Right cardiac atrium (tissue), 5 donors: ENCODE data around the gene SLC9A9. TPM values are rescaled to one million over a fixed set of nuclear protein-coding genes. Genes with fewer than 3 reads are reported as not detected.

Source experiments
- ATAC-seq, 2 donors: fragments of 200-7000 bp; cut with Tn5 transposase; one replicate each; pipeline versions ENCODE4 v1.8.0 to v1.9.1; 2020; ENCODE audit warnings: moderate library complexity in 2 of 2, mild to moderate bottlenecking in 1 of 2
- DNase-seq, 3 donors: peaks; one replicate each; pipeline ENCODE4 v3.0.0-alpha.2; 2020
- H3K27ac ChIP-seq: one replicate; pipeline ENCODE4 v1.5.1; 2013; ENCODE audit warnings: mild to moderate bottlenecking, low read length, control low read depth, moderate library complexity
- H3K27me3 ChIP-seq: one replicate; pipeline ENCODE4 v1.6.1; 2013; ENCODE audit not compliant: control insufficient read depth, insufficient read depth
- H3K4me1 ChIP-seq: one replicate; pipeline ENCODE4 v1.6.1; 2013; ENCODE audit warnings: low read length; ENCODE audit not compliant: control insufficient read depth, insufficient read depth
- H3K4me3 ChIP-seq: one replicate; pipeline ENCODE4 v1.5.1; 2013; ENCODE audit warnings: low read length, control low read depth
- H3K9me3 ChIP-seq: one replicate; pipeline ENCODE4 v1.6.1; 2013; ENCODE audit warnings: low read length; ENCODE audit not compliant: control insufficient read depth
- WGBS: extraction: QIAGEN DNeasy Blood & Tissue Kit; methylation state at CpG from one replicate; pipeline ENCODE4 v1.1.7; 2013; 5-methylcytosine and 5-hydroxymethylcytosine counted together
- intact Hi-C, 4 donors: fragments of 100-400 bp; cut with DNase I; formaldehyde crosslinking; loops; one replicate each; pipeline versions ENCODE4 v1.11.0 to v1.14.0; 2022 to 2023
- polyA plus RNA-seq: library from polyadenylated mRNA; stranded (reverse); fragments of 200-250 nt; gene quantifications from one replicate; pipeline ENCODE4 v1.2.3, GENCODE V29; 2013
- total RNA-seq, 4 donors: library from RNA; stranded (reverse); fragmentation: NEBNext Ultra II Directional; extraction: Animal tissue kit (Norgen Biotek cat#: 25700); gene quantifications; one replicate each; pipeline ENCODE4 v1.2.1, GENCODE V29; 2021
- donor health status: healthy with polysubstance abuse.
- donor health status: DM: no; HTN: yes; CAD: no.
- donor health status: DM: no; HTN: no; CAD: no.
- donor health status: DM: no; HTN: yes; CAD: no; lungs with severe emphysema.
- donor health status: DM: yes; HTN: yes; CAD: no.

The SLC9A9 gene
- total and polyA plus RNA-seq, 5 donors: 3.6 to 14.9 (median 9.2) TPM

GRCh38 chr3:143313025-143313892 is 535.0 kb downstream of the SLC9A9 start:
- Histone ChIP-seq H3K9me3 (no peaks in the 10 kb centered on the region), H3K27ac (no peak overlapping the region), H3K4me1 (no peaks in the 10 kb centered on the region), H3K27me3 (no peaks in the 10 kb centered on the region), H3K4me3 (no peak overlapping the region)
- 90% methylated on average over 6 of the region's 6 CpGs for WGBS
- no peak for ATAC-seq
- intact Hi-C loops: no loop called here
- no peak for DNase-seq

GRCh38 chr3:143311096-143311495 is 537.2 kb downstream of the SLC9A9 start:
- H3K4me1 ChIP-seq: peaks cover under 1% of the 10 kb centered on the region
- no peak overlapping the region for H3K27ac ChIP-seq
- intact Hi-C loops: no loop called here
- H3K9me3 ChIP-seq: no peaks in the 10 kb centered on the region
- ATAC-seq (no peak), DNase-seq (no peak)
- H3K27me3 ChIP-seq: no peaks in the 10 kb centered on the region
- WGBS: 56% methylated on average over 1 of the region's 1 CpG
- H3K4me3 ChIP-seq: no peak overlapping the region

- Histone ChIP-seq H3K27me3 (no peaks in the 10 kb centered on the region), H3K4me3 (no peak overlapping the region), H3K9me3 (no peaks in the 10 kb centered on the region), H3K27ac (no peak overlapping the region), H3K4me1 (peaks cover 5% of the 10 kb centered on the region)
- 49% methylated on average over 2 of the region's 2 CpGs for WGBS
- ATAC-seq: no peak
- intact Hi-C loops: no loop called here
- no peak for DNase-seq
These were observed 538.6 kb downstream of the SLC9A9 start for GRCh38 chr3:143309705-143310104.

- ATAC-seq (peak; percentile 87 to 95), DNase-seq (peak; percentile 56 to 74 (median 57))
- peak overlapping the region; percentile 2 for H3K27ac ChIP-seq
- intact Hi-C loops: no loop called here
- no peaks in the 10 kb centered on the region for H3K27me3 ChIP-seq
- no peak overlapping the region for H3K4me3 ChIP-seq
- no peaks in the 10 kb centered on the region for H3K9me3 ChIP-seq
- H3K4me1 ChIP-seq: peaks cover 11% of the 10 kb centered on the region
- WGBS: 47% methylated on average over 1 of the region's 1 CpG
These were observed 540.6 kb downstream of the SLC9A9 start for GRCh38 chr3:143307613-143308183.

- no peak overlapping the region for H3K27ac ChIP-seq
- no peaks in the 10 kb centered on the region for H3K9me3 ChIP-seq
- no peak overlapping the region for H3K4me3 ChIP-seq
- H3K27me3 ChIP-seq: no peaks in the 10 kb centered on the region
- DNase-seq (no peak), ATAC-seq (no peak)
- WGBS: 61% methylated on average over 1 of the region's 1 CpG
- intact Hi-C loops: no loop called here
- H3K4me1 ChIP-seq: peaks cover 11% of the 10 kb centered on the region
These were observed 541.9 kb downstream of the SLC9A9 start for GRCh38 chr3:143306407-143306806.

GRCh38 chr3:143302638-143303171 is 545.6 kb downstream of the SLC9A9 start:
- 22% methylated on average over 11 of the region's 11 CpGs for WGBS
- DNase-seq (peak; percentile 69 to 85 (median 80)), ATAC-seq (peak; percentile 64 to 85)
- Histone ChIP-seq H3K4me3 (no peak overlapping the region), H3K27ac (no peak overlapping the region), H3K9me3 (no peaks in the 10 kb centered on the region), H3K27me3 (no peaks in the 10 kb centered on the region), H3K4me1 (peaks cover 11% of the 10 kb centered on the region)
- intact Hi-C loops: no loop called here

- intact Hi-C loops: no loop called here
- H3K4me3 ChIP-seq: no peak overlapping the region
- H3K9me3 ChIP-seq: no peaks in the 10 kb centered on the region
- WGBS: 88% methylated on average over 5 of the region's 5 CpGs
- H3K27me3 ChIP-seq: no peaks in the 10 kb centered on the region
- H3K4me1 ChIP-seq: peaks cover 11% of the 10 kb centered on the region
- DNase-seq: no peak
- H3K27ac ChIP-seq: no peak overlapping the region
- no peak for ATAC-seq
These were observed 547.0 kb downstream of the SLC9A9 start for GRCh38 chr3:143301031-143301901.

- DNase-seq (no peak), ATAC-seq (no peak)
- no peak overlapping the region for H3K27ac ChIP-seq
- intact Hi-C loops: no loop called here
- no peaks in the 10 kb centered on the region for H3K9me3 ChIP-seq
- WGBS: 93% methylated on average over 5 of the region's 5 CpGs
- no peaks in the 10 kb centered on the region for H3K27me3 ChIP-seq
- no peak overlapping the region for H3K4me3 ChIP-seq
- H3K4me1 ChIP-seq: peaks cover 5% of the 10 kb centered on the region
These were observed 549.3 kb downstream of the SLC9A9 start for GRCh38 chr3:143298886-143299535.

- no peak overlapping the region for H3K27ac ChIP-seq
- no peaks in the 10 kb centered on the region for H3K27me3 ChIP-seq
- no peak for DNase-seq
- no peak overlapping the region for H3K4me3 ChIP-seq
- intact Hi-C loops: no loop called here
- H3K4me1 ChIP-seq: peaks cover 5% of the 10 kb centered on the region
- ATAC-seq: no peak
- H3K9me3 ChIP-seq: no peaks in the 10 kb centered on the region
These were observed 549.9 kb downstream of the SLC9A9 start for GRCh38 chr3:143298380-143298779.

- H3K27me3 ChIP-seq: no peaks in the 10 kb centered on the region
- no peak overlapping the region for H3K27ac ChIP-seq
- intact Hi-C loops: no loop called here
- H3K4me1 ChIP-seq: peaks cover 3% of the 10 kb centered on the region
- 76% methylated on average over 4 of the region's 4 CpGs for WGBS
- H3K4me3 ChIP-seq: no peak overlapping the region
- no peak for ATAC-seq
- no peak for DNase-seq
- H3K9me3 ChIP-seq: no peaks in the 10 kb centered on the region
These were observed 552.8 kb downstream of the SLC9A9 start for GRCh38 chr3:143295201-143296080.
